HG03175 (cell line): ENCODE results near the gene FAM241B.

ENCODE experiments used
- ATAC-seq: cut with Tn5 transposase; IDR thresholded peaks from one replicate; pipeline ENCODE4 v1.9.1; 2021; ENCODE audit warnings: mild to moderate bottlenecking, moderate library complexity; ENCODE audit not compliant: unreplicated experiment

Gene FAM241B

DNA sequence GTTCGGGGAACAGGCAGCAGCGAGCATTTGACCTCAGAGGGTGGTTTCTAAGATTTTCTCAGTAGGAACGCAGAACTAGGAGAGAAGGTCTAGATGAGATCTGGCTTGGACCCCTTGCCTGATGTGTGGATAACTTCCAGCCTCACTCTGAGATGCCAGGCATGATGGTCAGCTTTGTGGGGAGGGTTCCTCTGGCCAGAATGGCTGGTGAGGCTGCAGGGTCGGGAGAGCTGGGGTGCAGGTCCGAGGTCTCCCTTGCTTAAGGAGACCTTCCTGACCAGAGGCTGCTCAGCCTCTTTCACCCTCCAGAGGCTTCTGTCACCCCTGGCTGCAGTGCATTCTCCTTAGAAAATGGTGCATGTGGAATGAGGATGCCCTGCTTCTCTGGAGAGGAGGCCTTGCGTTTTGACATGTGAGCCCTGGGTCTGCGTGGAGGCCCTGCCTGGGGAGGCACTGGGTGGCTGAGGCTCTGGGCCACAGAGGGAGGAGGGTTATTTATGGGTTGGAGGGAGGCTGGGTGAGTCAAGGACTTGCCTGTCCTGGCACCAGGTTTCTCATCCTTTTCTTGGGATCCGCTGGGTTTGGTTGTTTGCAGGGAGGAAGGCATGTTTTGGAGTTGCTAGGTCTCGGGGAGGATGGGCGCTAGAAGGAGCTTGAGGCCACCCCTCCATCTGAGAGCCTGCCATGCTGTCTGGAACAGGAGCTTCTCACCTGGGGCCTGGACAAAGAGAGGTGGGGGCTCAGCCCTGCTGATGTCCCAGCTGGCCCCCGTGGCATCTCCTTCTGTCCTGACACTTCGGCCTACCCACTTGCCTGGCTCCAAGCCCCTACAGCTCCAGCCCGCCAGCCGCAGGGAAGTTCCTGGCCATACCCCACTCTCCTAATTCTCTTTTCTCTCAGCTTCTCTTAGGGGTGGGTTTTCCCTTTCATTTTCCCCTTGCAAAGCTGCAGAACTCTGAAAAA is 3.9 kb downstream of the FAM241B start:
- no peak for ATAC-seq

DNA sequence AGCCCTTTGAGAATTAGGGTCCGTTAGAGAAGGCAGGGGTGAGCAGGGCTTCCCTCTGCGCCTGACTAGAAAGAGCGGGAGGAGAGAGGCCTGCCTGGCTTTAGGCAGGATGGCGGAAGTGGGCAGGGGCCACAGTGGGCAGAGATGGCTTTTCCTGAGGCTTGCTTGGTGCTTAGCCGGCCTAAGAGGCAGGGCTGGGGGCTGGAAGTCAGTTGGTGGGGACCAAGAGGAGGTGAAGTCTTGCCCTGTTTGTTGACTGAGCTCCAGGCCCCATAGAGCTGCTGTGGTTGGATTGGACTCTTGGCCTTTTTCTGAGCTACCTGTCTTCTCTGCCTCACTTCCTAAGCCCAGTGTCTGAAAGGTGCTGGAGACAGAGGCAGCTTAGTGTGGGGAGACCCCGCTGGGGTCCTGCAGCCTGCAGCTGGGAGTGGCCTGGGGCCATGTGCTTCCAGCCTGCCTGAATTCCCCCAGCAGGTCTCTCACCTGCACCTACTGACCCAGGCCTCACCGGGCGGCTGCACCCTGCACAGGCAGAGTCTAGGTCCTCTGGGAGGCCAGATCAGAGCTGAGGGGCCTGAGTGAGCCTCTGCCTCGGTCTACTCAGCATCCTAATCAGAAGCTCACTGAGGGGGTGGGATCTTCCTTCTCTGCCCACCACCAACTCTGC is 4.8 kb downstream of the FAM241B start:
- ATAC-seq, result no peak

DNA sequence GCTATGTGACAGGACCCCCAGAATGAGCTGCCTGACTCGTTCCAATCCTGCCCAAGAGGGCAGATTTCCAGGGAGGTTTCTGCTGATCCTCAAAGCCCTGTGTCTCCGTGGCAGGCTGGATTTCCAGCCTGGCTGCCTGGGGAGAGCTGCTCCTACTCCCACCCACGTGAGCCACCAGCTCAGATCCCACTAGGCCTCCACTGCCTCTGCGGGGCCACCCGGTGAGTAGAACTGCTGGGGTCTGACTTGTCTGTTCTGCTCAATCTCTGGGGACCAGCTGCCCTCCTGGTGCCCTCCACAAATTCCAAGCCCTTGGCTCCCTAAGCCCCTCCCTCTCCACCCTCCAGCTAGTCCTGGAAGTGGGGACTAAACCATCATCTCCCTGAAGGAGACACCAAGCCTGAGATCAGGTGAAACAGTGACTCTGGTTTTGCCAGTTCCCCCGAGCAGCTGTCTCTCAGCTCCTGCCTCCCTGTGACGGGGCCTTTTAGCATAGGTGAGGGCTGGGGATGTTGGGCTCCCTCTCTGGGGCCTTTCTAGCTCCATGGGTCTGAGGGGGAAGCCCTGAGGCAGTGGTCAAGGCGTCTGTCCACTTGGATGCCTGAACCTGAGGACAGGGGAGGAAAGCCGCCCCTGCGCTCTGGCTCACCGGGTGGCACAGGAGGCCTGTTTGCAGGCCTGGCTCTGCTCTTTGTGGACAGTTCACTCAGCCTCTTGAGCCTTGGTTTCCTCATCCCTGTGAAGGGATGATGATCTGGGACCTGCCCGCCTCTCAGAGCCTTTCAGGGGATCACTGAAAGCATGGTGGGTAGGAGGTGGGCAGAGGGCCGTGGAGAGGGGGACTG is 5.6 kb downstream of the FAM241B start:
- ATAC-seq, result no peak

DNA sequence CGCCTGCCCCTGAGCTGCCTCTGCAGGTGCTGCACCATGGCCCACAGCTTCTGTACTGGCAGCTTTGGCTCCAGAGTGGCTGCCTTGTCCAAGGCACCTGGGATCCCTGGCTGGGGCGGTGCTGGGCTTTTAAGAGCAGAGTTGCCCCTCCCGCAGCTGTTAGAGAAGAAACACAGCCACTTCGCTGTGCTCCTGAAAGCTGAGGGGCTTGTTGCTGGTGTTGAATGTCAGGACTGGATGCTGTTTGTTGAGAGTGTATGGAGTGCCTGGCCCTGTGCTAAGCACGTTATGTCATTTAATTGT is 6.2 kb downstream of the FAM241B start:
- ATAC-seq, result no peak

DNA sequence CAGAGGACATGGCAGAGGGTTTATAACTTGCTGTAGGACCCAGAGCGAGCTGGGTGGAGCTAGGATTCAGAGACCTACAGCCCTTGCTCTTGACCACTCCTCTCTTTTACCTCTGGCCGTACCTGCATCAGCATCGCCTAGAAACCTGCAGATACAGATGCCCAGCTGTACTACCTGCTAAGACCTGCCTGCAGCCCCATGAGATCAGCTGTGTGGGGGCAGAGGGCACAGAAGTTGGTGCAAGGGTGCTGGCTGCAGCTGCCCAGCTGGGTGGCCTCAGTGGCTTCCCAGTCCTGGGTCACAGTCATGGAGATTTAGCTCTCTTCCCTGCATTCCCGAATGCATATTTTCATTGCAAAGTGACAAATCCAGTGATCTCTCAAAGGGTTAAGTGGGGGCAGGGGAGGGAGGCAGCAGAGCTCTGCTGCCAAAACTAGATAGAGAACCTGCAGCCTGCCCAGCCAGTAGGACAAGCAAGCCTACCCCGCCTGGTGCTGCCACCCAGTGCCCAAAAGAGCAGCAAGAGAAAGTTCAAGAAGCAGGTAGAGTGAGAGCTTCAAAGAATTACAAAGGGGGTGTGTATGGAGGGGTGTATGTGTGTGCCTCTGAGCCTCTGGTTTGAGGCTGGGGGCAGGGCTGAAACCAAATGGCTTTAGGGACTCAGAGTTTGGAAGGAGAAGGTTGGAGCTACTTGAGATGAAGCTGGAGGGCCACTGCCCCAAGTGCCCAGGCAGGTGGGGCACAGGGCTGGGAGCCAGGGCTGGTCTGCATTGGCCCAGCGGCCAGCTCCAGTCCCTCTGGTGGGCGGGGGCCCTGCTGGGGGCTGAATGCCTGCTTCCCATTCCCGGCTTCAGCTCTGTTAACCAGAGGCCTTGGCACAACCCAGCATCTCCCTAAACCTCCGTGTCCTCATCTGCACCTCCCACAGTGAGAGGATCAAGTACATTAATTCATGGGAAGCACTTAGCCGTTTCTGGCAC is 6.9 kb downstream of the FAM241B start:
- ATAC-seq, result no peak

DNA sequence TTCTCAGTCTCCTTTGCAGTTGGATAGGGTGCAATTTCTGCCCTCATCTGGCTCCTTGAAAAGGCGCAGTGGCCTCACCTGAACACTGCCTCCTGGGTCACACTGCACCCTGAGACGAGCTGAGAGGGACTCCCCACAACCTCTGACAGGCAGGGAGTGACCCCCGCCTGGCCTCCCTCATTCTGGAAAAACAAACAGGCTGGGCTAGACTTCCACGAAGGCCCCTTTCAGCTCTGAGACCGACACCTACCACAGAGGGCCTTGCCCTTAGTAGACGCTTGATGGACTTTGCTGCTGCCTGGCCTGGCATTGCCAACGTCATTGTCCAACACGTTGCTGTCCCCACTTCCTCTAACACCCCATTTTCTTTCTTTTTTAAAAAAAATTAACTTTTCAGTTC is 8.6 kb downstream of the FAM241B start:
- no peak for ATAC-seq

DNA sequence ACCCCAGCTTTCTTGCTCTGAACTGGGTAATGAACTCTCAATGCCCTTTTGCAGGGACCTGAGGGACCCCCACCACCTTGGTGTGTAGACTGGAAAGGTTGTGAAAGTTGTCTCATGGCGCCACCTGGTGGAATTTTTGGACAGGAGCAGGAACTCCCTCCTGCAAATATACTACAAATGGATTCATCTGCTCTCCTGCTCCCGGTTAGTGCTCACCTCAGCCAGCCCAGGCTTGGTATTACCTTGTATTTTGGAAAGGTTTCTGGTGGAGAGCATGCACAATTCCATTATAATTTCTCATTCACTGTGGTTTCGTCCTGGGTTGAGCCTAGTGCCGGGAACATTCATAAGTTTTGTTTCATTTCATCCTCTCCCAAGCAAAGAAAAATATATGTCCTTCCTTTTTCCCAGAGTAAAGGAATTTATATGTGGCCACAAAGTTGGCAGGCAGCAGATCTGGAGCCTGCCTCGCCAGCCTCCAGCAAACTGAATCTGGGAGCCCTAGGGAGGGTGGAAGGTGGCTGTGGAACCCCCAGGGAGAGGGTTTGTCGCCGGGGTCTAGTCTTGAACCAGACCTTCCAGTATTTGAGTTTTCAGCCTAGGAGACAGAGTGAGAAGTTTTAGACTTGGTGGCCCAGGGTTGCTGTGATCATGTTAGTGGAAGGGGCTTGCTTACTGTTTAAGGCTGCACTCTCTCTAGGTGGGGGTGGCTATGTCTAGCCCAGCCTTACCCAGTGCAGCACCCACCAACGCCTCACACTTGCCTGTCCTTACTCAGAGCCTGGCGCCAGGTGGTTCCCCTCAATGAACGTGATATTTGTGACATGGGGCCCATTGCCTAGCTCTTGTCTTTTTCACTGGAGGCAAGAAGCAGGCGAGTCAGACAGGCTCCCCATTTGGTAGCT is 9.5 kb downstream of the FAM241B start:
- ATAC-seq, result no peak

DNA sequence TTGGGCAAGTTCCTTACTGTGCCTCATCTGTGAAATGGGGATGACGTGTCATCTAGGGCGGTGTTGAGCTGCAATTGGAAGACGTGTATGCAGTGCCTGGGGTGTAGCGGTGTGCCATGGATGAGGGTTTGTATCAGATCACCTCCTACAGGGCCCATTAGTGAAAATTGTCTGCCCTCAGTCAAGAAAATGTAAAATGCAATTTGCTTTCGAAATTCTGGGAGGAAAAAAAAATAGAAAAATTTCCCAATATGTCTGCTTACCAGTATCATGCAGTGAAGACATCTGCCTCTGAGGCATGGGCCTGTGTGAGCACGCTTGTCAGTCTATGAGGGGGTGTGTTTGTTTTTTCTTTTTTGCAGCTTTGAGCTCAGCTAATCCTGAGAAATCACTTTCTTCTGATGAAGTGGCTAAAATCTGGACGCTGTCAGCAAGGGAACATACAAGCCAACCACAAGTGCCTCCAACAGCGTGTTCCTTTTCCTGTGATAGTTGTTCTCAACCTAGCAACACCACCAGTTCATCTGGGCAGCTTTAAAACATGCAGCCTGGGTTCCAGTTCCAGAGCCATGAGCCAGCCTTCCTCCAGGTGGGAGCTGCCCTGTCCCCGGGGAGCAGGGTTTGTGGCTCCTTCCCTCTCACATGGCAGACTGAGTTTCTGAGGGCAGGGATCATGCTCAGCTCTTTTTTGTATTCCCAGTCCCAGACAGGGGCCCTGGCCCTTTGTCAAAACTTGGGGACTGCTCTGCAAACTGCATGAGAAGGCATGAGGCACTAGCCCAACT is 10.3 kb downstream of the FAM241B start:
- no peak for ATAC-seq

DNA sequence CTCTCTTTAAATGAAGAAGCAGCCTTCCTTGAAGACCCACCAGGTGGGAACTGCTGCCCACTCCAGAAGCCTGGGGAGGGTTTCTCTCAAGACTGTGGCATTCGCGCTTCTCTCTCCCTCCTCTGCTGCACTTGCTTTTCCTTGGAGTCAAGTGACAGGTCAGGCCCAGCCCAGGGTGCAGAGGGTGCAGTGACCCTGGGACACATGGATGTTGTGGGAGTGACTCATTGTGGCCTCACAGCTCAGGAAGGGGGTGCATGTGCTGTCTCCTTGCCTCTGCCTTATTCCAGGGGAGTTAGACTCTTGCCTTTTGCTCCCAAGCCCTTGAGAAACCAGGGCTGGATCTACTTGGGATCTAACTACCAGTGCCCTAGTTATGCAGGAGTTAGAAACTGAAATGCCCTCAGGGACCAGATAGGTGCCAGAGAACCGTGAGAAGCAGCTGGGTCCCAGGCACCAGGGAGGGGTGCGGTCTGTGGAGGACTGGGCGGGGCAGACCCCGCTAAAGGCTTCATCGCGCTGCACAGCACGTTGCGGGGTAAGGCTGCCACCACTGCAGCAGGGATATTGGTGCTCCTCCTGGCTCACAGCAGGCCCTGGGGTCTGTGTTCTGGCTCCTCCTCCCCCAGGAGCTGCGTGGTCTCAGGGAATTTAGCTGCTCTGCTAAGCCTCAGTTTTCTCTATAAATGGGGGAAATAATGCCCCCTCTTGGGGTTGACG is 11.4 kb downstream of the FAM241B start:
- no peak for ATAC-seq

DNA sequence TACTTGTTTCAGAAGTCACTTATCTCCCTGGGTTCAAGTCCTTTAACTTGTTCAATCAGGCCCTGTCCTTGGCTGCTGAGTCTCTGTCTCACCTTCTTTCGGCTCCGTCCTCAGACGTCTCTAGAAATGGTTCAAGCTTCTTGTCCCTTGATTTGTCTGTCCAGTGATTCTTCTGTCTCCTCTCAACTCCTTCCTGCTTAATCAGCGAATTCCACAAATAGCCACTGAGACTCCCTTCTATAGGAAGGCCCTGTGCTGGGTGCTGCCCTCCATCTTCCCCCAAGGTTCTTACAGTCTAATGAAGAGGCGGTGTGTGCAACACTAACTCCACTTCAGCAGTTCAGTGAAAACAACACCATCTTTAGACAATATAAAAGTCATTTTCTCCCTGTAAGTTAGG is 12.7 kb downstream of the FAM241B start:
- ATAC-seq, result no peak

DNA sequence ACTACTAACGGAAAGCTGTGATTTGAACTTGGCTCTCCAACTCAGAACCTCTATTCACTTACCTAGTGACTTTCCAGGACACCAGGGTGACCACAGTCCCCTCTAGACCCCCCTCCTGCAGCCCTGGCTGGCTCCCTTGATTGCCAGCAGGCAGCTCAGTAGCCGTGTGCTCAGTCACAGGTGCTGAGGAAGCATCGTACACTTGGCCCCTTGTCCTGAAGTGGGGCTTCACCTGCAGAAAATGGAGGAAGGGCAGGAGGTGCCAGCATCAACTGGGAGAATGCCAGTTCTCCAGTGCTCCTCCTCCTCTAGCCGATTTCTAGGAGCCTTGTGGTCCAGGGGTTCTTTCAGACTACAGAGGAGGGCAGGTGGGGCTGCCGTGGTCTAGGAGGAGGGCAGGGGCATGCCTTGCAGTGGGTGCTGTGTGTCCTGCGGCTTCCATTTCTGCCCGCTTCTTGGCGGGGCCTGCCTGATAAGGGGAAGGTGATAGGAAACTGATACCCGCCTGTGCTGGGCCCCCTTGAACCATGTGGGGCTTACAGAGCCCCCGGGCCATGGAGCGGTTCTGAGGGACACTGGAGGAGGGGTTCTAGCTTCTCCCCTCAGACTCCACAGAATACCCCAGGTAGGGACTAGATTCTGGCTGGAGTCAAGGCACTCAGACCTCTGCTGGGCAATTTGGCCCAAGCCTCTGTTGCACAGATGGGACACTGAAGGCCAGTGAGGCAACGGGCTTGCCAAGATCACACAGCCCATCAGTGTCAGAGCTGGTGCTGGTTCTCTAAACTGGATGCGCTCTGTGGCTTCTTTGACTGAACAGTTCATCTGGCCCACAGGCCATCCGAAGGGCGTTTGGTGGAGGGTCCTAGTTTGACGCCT is 14.0 kb downstream of the FAM241B start:
- ATAC-seq, result no peak

DNA sequence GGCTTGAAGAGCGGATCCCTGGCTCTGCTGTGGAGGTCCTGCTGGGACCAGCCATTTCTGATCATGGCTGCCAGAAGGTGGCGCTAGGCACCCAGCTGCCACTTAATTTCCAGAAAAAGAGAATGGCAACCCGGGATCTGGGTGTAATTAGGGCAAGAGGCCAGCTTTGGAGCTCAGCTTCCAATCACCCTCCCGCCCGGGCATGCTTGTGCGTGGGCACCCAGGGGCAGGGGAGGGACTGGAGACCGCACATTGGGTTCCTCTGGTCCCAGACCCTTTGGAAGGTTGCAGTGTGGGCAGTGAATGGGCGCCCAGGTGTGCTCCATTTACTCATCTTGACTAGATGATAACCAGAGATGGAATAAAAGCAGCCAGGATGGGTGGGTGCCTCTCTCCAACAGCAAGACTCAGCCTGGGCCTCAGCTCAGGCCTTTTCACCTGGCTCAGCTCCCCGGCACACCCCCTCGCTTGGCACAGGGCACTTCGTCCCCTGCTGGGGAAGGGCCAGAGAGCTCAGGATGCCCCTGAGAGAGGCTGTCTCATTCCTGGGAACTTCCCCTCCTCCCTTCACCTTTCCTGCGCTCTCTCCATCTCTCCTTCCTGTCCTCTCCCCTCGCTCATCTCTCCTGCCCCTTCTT is 14.7 kb downstream of the FAM241B start:
- ATAC-seq, result no peak

DNA sequence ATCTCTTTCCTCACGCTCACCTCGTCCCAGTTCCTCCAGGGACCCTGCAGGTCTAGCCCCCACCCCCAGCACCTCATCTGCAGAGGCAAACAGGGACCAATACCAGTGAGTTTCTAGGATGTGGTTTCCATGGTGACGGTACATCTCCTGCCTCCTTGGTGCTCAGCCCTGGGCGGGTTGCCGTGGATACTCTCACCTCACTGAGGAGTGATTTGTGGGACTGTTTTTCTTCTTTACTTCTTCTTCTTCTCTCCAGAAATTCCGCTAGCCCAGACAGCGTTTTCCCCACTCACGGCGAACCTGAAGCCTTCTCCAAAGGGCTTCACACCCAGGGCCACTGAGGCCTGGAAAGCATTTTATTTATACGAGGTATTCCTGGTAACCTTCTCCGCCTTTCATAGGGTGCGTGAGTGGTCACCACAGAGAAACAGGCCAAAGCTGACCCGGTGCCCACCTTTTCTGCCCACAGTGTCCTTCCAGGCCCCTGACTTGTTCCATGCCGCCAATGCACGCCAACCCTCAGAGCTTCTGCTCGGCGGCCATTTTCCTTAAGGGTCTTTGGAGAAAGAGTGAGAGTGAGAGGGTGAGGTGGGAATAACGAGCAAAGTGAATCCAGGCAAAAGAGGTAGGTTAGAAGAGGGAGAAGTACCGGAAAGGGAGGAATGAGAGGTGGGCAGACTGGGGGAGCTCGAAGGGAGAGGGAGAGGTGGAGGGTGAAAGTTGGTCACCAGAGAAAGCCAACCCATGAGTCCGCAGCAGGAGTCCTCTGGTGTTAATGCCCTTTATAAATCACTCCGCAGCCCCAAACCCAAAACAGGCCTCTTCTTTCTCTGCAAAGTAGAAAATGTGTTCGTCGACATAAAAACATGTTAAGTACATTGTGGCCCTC is 15.5 kb downstream of the FAM241B start:
- no peak for ATAC-seq

DNA sequence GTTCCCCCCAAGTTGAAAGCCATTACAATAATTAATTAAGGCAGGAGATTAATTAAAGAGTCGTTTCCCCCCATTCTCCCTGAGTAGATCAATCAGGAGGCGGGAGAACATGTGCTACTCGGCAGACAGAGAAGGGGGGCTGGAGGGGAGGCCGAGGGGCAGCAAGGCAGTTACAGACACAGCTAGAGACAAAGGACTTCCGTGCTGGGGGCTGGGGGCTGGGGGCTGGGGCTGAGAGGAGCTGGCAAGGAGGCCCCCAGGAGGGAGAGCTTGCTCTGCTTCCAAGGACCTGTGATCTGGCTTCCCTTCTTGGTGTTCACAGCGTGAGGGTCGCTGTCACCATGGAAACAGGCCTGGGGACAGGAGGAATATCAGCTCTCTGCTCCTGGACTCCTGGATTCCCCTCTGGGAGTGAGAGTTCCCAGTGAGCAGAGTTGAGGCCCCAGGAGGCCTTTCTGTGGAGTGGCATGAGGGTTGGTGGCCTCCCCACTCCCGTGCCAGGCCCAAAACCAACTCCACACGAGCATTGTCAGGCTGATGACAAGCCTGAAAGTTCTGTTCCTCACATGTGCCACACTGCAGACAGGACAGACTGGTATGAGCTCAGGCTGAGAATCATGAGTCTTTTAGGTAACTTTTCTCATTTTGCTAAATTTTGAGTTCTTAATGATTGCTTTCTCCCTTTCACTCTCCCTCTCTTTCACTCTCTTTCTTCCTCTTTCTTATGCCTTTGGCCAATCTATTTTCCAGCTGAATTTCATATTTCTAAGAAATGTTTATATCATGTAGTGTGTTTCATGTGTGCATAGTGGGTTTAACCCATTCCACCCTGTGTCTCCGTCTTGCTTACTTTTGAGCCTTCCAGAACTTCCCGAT is 16.4 kb downstream of the FAM241B start:
- ATAC-seq, result no peak

DNA sequence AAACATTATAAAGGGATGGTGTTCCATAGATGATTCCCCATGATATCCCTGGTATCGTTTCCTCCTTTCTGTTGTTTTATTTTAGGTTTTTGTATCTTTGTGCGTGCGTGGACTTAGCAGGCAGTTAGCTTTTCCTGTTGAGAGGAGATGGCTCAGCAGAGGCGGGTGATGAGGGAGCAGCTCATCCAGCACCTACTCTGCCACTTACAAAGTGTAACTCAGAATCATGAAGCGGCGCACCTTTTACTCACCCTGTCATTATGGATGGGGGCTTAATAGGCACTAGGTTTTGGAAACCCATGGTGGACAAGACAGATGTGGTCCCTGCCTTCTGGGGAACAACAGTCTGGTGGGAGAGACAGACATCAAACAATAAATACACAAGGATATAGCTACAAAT is 17.1 kb downstream of the FAM241B start:
- no peak for ATAC-seq
